HG03060 (cell line): ENCODE data around the gene SIRPB2.
"Not testable (repeated sequence)": the region's sequence is repeated elsewhere in the genome, so short reads cannot be mapped to it uniquely, and the experiment has no call there.

Experiments
- ATAC-seq: cut with Tn5 transposase; IDR thresholded peaks from one replicate; pipeline ENCODE4 v1.9.1; 2021; ENCODE audit warnings: low read depth, moderate number of reproducible peaks; ENCODE audit not compliant: unreplicated experiment

Gene SIRPB2

DNA sequence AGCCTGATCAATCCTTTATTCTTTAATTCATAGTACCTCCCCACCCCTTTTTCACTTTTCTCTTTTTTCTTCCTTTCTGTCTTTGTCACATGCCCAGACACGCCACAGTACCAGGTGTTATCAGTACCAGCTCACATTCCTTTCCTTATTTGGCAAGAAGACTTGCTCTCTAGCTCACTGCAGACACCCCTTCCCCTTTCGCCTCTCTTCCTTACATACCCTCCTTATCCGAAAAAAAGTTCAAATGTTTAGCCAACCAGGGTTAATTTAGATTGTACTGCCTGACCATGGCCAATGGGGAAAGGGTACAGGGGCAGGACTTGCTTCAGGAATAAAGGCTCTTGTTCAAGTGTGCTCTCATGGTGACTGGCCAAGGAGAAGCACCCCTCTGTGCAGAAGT lies 9.3 kb upstream of the SIRPB2 start:
- no peak for ATAC-seq

DNA sequence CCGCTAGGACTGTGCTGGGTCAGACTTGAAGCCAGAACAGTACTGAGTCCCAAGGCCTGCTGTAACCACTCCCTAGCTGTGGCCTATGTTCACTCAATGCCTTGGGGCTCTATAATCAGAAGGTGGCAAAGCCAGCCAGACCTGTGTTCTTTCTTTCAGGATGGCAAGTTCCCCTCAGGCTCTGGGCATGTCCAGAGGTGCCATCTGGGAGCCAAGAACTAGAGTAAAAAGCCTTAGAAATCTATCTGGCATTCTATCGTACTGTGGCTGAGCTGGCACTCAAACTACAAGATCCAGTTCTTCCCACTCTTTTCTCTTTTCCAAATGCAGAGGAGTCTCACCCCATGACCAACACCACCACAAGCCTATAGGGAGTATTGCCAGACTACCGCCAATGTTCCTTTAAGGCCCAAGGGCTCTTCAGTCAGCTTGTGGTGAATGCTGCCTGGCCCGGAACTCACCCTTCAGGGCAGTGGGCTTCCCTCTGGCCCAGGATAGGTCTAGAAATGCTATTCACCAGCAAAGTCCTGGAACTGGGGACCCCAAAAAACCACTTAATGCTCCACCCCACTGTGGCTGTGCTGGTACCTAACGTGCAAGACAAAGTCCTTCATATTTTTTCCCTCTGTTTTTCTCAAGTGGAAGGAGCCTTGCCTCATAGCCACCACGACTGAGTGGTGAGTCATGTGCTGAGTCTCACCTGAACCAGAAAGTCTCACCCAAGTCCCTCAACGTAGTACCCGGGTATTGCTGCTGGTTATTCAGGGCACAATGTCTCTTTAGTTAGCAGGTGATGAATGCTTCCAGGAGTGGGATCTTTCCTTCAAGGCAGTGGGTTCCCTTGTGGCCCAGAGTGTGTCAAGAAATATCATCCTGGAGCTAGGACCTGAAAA lies 8.6 kb upstream of the SIRPB2 start:
- no peak for ATAC-seq

DNA sequence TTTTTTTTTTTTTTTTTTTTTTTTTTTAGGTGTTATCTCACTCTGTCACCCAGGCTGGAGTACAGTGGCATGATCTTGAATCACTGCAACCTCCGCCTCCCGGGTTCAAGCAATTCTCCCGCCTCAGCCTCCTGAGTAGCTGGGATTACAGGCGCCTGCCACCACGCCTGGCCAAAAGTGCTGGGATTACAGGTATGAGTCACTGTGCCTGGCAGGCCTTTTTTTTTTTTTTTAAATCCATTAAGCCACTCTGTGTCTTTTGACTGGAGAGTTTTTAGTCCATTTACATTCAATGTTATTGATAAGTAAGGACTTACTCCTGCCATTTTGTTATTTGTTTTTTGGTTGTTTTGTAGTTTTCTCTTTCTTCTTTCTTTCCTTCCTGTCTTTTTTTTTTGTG lies 6.2 kb upstream of the SIRPB2 start:
- not testable (repeated sequence) for ATAC-seq

DNA sequence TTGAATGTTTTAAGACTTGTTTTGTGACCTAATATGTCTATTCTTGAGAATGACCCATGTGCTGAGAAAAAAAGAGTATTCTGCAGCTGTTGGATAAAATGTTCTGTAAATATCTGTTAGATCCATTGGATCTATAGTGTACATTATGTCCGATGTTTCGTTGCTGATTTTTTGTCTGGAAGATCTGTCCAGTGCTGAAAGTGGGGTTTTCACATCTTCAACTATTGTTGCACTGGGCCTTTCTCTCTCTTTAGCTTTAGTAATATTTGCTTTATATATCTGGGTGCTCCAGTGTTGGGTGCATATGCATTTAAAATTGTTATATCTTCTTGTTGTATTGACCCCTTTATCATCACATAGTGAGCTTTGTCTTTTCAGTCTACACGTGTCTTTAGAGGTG lies 5.7 kb upstream of the SIRPB2 start:
- ATAC-seq, result no peak

DNA sequence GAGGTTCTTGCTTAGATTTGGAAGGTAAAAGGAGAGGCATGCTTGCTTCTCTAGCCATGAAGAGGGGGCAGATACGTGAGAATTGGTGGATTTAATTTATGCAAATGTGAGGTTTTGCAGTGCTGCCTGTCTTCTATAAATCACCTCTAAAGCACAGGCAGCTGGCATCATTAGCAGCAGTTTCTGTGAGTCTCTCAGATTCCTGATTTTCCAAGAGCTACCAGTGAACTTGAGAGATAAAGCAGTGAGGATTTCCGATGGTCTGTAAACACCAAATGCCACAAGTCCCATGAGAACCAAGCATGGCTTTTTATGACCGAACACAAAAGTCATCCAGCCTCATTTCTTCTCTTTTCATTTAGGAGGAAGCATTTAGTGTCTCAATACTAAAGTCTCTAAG lies 3.2 kb upstream of the SIRPB2 start:
- ATAC-seq, result no peak

DNA sequence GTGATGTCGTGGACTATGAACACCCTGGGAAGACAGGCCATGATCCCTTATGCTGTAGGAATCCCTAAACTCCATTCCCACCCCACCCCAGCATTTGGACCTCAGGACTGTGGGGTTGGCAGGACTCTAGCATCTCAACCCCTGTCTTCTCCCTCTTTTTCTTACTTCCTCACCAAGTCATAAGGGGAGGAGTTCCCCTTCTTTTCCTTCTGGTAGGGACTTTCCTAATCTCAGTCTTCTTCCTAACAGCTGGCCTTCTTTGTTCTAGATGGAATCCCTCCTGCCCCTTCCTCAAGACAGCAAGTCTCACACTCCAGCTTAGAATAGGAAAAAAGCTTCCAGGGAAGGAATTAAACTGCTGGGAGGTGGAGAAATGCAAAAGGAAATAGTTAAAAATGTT lies 2.3 kb upstream of the SIRPB2 start:
- no peak for ATAC-seq

DNA sequence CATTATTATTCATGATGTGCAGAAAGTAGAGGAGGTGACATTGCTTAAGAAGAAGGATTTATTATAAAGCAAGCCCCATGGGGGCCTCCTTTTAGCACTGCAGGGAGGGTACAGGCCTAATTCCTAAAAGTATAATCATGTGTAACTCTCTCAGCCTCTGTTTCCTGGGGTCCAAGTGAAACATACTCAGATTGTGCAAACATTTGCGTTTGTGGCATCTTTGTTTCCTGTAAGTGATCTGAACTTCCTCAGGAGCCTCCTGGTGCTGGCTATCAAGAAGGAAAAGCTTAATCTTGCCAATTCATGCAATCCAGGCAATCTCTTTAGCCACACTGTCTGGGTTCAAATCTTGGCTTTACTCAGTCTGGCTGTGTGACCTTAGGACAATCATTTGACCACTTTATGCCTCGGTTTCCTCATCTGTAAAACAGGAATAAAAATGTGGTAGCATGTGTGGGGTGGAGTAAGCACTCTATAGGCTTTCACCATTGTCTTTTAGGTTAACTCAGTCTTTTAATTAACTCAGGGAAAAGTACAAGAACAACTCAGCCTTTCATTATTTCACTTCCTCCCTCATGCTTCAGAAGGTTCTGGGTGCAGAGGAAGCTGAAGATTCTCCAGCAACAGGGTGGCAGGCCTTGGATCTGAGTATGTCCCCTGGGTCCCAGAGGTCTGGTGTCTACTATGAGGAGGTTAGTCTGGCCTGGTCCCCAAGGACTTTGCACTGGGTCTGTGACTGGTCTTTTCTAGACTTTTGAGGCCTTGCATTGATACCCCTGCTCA lies 831 bp upstream of the SIRPB2 start:
- no peak for ATAC-seq

DNA sequence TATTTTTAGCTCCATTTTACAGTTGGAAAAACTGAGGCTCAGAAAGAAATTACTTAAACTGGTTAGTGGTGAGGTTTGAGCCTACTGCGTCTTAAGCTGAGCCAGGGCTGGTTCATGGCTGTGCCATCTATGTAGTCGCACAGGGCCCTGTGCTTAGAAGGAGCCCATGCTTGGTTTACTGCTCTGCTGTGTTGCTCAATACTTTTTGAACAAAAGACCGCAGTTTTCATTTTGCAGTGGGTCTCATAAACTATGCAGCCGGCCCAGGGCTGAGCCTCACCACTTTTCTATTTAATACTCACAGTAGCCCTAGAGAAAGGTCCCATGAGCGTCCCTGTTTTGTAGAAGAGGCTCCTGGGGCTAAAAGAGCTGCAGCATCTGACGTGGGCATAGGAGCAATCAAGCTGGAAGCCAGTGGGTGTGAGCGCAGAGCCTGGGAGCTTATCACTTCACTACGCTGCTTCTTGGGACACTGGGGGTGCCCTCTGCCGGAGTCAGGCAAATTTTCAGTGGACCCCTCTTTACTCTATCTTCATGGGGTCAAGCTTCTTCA lies 501 bp downstream of the SIRPB2 start:
- no peak for ATAC-seq

DNA sequence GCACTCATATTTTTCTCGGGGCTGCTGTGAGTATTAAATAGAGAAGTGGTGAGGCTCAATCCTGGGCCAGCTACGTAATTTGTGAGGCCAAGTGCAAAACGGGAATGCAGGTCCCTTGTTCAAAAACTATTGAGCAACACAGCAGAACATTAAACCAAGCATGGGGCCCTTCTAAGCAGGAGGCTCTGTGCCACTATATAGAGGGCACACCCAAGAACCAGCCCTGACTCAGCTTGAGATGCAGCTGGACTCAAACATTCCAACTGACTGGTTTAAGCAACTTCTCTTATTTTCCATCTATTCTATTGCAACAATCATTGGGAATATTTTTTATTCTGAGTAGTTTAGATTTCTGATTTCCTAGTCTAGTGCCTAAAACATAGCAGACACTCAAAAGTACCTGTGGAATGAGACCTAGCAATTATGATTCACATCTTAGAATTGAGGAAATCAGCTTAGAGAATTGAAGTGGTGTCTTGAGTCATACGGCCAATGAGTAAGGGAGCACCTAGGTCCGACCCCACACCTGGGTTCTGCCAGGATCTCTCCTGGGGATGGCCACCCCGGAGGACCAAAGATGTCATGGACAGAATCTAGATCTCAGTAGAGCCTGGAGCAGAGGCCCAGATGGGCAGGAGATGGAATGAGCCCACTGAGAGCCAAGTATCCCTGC lies 1.3 kb downstream of the SIRPB2 start:
- ATAC-seq, result no peak

DNA sequence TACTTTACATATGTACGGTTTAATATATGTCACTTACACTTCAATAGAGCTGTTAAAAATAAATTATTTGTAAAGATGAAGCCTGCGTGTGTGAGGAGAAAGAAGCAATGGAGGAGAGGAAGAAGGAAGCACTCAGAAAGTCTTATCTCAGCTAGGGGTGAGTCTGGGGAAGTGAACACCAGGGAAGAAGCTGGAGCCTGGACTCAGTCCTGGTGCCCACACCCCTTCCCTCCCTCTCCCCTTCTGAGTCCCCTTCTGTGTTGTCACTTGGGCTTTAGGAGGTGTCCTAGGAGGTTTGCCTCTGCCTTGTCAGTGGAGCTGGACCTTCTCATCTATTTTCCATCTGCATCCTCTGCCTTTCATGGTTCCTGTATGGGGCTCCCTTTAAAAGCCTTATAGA lies 1.9 kb downstream of the SIRPB2 start:
- ATAC-seq, result no peak

DNA sequence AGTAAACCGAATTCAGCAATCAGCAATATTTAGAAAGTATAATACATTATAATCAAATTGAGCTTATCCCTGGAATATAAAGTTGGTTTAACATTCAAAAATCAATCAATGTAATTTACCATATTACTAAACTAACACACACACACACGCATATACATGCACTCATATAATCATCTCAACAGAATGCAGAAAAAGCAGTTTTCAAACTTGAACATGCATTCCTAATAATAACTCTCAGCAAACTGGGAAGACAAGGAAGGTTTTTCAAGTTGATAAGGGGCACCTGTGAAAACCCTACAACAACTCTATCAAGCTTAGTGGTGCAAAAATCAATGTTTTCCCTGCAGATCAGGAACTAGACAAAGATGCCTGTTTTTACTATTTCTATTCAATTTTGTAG lies 4.7 kb downstream of the SIRPB2 start:
- no peak for ATAC-seq

DNA sequence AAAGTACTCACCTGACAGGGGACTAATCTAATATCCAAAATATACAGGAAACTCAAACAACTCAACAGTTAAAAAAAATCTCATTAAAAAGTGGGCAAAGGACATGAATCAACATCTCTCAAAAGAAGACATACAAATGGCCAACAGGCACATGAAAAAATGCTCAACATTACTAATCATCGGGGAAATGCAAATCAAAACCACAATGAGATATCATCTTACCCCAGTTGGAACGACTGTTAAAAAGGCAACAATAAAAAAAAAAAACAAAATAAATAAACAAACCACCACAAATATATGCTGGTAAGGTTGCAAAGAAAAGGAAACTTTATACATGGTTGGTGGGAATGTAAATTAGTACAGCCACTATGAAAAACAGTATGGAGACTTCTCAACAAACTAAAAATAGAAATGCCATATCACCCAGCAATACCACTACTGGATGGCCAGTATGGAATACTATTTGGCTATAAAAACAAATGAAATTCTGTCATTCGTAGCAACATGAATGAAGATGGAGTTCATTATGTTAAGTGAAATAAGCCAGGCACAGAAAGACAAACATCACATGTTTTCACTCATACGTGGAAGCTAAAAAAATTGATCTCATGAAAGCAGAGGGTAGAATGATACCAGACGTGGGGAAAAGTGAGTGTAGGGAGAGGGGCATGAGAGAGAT lies 6.6 kb downstream of the SIRPB2 start:
- no peak for ATAC-seq

DNA sequence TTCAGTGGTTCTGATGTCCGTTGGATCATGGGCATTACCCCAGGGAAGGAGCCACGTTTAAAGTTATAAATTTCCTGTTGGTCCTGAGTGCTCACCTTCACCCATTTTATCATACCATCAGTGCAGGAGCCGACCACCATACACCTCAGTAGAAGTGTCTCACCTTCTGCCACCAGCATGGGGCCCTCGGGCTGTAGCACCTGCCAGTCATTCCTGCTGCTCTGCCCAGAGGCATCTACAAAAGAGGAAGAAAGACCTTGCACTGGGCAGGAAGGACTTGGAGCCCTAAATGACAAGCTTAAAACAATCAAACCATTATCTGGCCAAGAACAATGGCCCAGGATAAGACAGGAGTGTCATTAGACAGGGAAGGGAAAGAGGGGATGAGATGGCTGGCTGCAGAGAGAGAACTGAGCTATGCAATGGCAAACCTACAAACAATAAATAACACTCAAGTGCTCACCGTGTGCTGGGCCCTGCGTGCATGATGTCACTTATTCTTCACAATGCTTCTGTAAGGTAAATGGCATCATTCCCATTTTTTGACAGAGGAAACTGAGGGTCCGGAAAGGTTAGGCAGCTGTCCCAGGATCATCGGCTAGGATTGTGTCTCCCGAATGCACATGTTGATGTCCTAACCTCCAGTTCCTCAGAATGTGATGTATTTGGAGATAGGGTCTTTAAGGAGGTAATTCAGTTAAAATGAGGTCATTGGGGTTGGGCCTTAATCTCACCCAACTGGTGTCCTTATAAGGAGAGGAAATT lies 11.2 kb downstream of the SIRPB2 start:
- no peak for ATAC-seq

DNA sequence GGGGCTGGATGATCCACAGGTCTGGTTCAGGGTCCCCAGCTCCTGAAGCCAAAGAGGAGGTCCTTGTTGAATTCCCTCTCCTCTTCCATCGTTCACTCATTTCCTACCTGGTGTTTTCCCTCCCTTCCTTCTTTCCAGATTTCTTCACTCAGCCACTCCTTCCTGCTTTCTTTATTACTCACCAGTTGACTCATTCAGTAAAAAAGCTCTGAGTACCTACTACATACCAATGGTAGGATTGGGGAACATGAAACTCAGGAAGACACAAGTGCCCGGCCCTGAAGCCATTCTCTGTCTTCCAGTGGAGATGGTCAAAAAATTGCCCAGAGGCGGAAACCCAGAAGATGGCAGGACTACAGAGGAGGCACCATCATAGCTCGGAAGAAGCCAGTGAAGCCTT lies 12.7 kb downstream of the SIRPB2 start:
- no peak for ATAC-seq

DNA sequence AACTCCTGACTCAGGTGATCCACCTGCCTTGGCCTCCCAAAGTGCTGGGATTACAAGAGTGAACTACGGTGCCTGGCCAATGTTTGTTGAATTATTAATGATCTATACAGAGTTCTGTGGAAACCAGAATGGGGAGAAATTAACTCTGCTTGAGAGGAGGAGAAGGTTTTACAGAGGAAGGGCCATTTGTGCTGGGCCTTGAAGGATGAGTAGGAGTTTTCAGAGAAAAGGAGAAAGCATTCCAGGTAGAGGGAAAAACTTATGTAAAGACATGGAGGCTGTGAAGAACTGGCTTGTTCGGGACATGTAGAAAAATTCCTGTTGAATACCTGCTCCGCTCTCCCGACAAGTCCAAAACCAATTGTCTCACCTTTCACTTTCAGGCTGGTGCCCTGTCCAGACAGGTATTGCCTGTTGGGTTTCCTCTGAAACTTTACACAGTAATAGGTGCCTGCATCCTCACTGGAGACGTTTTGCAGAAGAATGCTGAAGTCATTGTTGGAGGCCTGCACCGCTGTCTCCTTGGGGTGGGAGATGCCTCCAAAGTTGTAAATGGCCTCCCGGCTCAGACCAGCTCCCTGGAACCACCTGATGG lies 13.2 kb downstream of the SIRPB2 start:
- ATAC-seq, result no peak

DNA sequence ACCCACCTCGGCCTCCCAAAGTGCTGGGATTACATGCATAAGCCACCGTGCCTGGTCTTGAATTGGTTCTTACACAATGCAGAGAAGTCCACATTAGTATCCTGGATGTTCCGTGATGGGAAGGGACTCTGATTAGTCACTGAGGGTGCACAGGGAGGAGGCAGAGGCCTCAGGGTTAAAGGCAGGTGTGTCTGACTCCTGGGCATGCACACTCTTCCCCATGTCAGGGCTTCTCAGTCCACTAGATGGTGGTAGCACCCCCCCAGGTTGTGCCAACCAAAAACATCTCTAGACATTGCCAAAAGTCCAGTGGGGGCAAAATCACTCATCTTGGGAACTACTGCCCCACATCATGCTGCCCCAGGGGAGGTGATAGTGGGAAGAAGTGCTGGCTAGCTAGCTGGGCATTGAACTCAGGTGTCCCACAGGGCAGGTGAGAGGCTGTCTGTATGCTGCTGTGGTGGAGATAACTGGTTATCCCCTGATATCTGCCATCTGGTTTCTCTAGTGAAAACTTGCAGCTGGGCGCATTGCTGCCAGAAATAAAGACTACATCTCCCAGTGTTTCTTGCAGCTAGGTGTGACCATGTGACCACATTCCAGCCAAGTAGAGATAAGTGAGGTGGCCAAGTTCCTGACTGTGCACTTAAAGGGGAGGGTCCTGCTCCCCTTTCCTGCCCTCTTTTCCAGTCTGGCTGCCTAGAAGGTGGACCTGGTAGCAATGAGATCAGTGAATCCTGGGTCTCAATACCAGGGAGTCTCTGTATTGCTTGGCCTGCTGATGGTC lies 16.2 kb downstream of the SIRPB2 start:
- no peak for ATAC-seq

DNA sequence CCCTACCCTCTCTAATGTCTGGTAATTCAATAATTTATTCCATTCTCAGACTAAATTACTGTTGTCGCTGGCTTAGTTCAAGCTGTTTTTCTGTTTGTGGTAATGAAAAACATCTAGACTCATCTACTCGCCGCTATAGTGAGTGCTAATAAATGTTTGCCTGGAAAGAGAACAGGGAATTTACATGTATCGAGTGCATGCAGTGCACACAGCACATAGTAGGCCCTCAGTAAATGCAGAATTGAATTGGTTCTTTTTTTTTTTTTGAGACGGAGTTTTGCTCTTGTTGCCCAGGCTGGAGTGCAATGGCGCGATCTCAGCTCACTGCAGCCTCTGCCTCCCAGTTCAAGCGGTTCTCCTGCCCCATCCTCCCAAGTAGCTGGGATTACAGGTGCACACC lies 16.9 kb downstream of the SIRPB2 start:
- ATAC-seq, result no peak
